CD4-positive, alpha-beta T cell treated with Interleukin-4 for 1 hour (primary cell): ENCODE data around the gene SATB2.

Experiments used
- DNase-seq, 2 donors: peaks; one replicate each; pipeline ENCODE4 v3.0.0-alpha.2; 2020 to 2022

SATB2 gene

DNA sequence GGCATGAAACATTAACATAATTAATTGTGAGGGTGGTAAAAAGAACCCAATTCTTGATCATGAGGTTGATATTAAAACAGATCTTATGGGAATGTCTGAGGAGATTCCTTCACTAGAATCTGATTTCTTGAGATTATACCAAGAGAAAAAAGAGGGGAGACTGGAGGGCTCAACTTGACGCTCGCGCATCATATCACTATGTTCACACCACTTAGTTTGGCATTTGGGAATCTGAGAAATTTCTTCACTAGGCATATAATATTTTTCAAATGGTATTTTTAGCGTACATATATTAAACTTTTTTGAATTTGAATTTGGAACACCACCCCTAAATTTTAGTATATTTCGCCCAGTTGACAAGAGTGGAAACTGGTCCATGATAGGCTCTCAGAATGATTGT is 140.1 kb downstream of the SATB2 start:
- DNase-seq = no peak

DNA sequence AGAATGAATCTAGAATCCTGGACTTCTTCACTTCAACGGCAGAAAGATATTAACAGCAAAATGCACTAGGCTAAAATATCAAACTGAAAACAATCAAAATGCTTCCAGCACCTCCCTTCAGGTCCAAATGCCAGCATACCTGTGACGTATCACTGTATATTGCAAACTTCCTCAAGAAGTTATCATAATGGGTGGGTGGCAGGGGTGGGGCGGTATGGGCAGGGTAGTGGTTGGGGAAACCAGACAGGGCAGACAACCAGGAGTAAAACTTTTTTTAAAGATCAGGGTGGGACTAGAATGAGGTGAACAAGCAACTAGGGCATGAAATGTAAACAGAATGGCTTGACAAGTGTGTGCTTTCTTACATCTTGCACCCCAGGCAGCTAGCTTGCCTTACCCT is 140.9 kb downstream of the SATB2 start:
- DNase-seq = no peak

DNA sequence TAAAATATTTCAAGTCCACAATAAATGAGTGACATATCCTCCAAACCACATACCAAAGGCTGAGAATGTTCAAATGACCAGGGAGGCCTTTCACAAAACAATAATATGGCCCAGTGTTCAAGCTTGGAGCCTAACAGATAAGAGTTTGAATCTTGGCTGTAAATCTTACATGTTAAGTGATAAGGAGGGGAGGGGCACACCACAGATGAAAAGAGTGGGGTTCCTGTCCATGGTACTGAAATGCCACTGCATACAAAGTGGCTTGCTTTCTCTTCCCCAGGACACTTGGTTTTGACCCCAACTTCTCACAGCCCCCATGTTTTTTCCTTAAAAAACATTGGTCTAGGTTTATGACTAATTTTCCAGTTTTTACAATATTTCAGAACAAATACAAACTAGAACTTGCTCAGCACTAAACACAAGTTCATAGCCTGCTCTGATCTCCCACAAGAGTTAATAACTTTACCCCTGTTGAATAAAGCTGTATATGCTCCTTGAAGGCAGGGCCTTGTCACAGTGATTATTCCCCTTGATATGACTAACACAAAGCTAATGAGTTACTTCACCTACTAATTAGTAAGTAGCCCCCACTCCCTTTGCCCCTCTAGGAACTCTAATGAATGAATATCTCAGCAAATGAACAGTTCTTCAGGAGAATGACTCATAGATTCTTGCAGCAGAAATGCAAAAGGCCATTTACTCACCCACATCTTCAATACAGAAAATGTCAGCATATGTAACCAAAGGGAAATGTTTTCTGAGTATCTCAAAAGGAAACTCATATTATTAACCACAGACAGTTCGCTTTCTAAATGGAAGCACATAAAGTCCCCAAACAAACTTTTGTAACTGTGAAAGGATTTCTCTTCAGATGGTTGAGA is 142.2 kb downstream of the SATB2 start:
- DNase-seq = no peak

DNA sequence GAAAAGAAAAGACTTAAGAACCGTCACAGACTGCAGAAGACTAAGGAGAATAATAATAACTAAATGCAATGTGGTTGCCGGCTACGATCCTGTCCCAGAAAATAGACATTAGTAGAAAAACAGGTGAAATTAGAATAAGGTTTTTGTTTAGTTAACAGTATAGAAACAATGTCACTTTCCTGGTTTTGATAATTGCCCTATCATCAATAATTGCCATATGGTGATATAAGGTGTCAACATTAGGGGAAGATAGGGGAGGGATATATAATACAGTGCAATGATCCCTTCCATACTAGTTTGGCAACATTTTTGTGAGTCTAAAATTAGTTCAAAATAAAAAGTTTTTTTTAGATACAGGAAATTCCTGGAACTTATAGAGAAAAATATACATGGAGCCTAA is 144.8 kb downstream of the SATB2 start:
- DNase-seq = no peak

DNA sequence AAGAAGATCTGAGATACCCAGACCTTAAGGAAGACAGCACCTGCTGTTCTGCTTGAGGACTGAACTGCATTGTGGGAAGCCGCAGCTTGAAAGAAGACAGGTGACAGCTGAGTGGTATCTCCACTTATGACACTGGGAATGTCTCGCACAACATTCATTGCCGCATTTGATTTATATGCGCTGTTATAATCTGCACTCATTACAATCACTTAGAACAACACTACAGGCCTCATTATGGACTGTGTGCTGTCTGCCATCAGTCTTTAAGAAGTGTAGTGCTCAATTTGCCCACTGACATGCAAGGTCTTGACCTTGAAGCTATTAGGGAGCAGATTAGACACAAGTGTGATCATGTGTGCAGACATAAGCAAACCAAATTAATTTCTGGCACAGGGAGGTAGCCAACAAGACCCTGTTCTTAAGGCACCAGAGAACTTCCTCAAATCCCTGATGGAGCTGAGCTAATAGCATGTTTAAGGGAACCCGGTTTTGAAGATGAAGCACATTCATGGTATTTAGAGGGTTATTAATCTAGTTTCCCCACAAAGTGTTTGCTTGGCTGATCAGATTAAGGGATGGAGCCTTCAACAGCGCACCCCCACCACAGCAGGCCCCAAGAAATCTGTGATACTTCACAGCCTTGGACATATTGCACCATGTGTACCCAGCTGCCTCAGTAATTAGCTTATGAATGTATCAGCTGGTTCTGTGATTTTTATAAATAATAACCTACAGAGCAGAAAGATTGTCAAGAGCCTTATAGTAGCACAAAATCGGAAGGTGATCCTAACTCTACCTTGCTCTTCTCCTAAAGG is 146.8 kb downstream of the SATB2 start:
- DNase-seq = no peak

- DNase-seq = no peak
These were observed 147.8 kb downstream of the SATB2 start for GRCh38 chr2:199309973-199310372.

GRCh38 chr2:199309411-199309810 is 148.3 kb downstream of the SATB2 start:
- no peak for DNase-seq

DNA sequence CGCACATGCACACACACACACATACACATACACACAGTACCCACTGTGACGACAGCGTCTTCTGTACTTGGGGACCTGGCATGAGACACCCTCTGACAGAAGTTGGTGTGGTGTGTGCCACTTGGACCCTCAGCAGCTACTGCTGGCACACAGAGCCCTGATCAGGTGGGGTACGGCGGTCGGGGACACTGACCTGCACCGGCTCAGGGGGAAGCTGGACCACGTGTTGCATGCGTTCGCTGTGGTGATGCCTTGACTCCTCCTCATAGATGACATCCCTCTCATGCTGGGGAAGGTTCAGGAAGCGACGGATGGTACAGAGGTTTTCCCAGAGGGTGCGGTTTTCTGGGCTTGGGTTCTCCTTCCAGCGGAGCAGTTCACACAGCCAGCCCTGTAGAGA is 149.2 kb downstream of the SATB2 start:
- DNase-seq = no peak

DNA sequence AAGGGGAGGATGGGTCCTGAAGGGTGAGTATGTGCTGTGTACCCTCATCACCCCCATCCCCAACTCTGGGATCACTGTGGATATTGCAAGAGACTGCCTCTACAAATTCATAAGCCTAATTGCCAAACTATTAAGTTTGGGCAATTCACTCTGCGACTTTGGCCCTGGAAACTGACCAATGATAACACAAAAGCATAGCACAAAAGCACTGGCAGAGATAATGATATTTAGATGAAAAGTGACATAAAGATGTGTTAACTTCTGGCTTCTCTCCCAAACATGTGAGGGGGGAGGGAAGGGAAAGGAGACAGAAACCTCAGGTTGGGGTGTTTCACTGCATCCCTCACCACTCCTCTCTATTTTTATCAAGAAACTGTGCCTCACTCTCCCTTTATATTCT is 150.3 kb downstream of the SATB2 start:
- DNase-seq = no peak

DNA sequence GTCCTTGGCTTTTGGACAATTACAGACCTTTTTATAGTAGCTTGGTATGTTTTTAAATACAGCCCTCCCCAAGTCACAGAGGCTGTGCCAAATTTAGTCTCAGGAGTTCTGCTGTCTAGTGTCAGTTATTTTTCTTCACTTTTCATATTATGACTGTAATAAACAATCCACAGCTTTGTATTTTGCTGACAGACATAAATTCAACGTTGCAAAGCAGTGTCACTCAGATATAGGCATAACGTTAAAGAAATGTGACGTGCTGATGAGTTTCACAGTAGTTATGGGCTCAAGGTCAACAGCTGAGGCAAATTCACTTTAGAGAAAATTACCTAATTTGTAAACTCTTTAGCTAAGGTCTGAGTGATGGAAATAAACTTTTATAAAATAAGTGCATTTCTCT is 151.6 kb downstream of the SATB2 start:
- DNase-seq = no peak

DNA sequence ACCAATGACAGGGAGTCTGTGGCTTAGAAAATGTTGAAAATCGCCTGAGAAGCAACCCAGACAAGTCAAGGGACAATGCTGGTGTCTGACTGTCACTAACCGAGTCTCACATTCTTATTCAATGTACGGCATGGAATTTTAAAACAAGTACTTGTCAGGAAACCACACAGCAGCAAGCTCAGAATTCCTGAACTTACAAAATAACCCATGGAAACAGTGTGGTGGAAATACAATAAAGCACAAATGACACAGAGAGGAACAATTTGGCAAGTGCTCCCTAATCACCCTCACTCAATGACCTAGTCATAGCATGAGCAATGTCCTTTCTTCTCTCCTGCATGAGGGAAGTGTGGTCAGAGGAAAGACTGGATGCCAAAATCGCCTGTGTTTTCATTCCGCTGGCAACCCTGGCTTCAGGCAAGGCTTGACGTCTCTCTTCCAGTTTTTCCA is 154.0 kb downstream of the SATB2 start:
- no peak for DNase-seq

- DNase-seq = no peak
These were observed 154.9 kb downstream of the SATB2 start for GRCh38 chr2:199302851-199303250.

DNA sequence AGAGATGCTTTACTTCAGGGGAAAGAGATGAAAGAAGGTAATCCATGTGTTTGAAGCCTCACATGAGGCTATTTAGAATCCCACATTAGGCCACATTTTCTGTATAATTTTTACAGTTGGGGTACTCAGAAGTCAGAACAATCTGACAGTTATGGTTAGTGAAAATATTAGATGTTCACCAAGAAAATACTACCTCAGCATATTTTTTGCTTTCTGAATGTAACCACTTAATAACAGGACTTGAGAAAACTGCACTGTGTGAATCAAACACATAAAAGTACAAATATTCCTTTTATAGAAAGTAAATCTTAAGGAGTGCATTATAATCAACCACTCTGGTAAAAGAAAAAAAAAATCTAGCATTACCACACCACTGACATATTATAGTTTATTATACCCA is 169.3 kb downstream of the SATB2 start:
- DNase-seq = no peak

DNA sequence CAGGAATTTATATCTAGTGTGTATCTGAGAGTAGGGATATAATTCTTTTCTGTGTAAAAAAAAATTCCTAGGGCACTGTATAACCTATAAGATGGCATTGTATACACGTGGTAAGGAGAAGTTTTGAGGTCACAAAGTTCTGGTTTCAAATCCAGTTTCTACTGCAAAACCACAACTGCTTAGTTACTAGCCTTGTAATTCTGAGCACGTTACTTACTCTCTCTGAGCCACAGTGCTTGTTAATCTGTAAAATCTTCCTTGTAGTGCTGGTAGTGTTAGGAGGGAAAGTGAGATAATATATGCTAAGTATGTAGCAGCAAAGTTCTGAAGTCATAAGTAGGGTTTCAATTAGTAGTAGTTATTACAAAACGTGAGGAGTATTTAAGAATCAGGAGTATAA is 175.4 kb downstream of the SATB2 start:
- no peak for DNase-seq

- no peak for DNase-seq
These were observed 178.6 kb downstream of the SATB2 start for GRCh38 chr2:199279146-199279545.

DNA sequence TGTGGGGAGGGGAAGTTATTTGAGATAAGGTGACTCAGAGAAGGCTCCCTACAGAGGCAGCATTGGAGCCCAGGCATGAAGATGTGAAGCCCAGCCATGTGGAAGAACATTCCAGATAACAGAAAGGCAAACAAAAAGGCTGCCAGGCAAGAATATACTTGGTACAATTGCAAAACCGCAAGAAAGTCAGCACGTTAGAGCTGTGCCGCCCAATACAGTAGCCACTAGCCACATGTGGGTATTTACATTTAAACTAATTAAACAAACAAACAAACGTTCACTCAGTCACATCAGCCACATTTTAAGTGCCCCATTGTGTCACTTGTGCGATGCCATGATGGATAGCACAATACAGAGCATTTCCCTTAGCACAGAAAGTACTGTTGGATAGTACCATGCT is 179.6 kb downstream of the SATB2 start:
- DNase-seq = no peak

DNA sequence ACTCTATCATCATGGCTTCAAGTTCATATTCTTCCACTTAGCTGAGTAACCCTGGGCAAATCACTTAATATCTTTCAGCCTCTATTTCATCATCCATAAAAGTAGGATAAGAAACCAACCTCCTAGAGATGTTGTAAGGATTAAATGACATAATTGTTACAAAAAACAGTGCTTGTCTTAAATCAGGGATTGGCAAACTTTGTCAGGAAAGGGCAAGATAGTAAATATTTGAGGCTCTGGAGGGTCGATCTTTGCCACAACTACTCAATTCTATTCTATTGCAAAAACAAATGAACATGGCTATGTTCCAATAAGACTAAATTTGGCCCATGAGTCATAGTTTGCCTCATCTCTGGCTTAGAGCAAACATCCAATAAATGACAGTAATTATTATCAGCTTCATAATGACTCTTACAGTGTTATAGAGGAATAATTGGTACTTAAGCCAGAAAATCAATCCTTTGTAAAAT is 184.7 kb downstream of the SATB2 start:
- DNase-seq = no peak

- DNase-seq = no peak
These were observed 195.8 kb downstream of the SATB2 start for GRCh38 chr2:199261936-199262335.

- no peak for DNase-seq
These were observed 196.5 kb downstream of the SATB2 start for GRCh38 chr2:199261239-199261638.

DNA sequence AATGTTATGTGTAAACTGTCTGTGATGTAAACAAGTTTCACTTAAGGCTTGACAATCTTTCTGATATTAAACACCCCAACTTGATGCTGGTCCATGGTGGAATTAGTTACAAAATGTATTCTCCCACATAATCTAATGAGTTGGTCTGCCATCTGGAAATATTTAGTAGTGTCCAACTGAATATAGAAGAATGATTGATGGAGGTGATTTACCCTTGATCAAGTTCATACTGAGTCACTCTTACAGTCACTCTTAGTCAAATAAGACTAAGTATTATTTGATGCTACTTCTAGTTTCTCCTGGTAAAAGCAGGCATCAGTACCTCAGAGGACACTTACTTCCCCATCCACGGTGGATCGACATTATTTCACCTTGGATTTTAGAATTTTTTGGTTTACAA is 198.1 kb downstream of the SATB2 start:
- DNase-seq = no peak

- DNase-seq = no peak
These were observed 199.4 kb downstream of the SATB2 start for GRCh38 chr2:199258291-199258690.

DNA sequence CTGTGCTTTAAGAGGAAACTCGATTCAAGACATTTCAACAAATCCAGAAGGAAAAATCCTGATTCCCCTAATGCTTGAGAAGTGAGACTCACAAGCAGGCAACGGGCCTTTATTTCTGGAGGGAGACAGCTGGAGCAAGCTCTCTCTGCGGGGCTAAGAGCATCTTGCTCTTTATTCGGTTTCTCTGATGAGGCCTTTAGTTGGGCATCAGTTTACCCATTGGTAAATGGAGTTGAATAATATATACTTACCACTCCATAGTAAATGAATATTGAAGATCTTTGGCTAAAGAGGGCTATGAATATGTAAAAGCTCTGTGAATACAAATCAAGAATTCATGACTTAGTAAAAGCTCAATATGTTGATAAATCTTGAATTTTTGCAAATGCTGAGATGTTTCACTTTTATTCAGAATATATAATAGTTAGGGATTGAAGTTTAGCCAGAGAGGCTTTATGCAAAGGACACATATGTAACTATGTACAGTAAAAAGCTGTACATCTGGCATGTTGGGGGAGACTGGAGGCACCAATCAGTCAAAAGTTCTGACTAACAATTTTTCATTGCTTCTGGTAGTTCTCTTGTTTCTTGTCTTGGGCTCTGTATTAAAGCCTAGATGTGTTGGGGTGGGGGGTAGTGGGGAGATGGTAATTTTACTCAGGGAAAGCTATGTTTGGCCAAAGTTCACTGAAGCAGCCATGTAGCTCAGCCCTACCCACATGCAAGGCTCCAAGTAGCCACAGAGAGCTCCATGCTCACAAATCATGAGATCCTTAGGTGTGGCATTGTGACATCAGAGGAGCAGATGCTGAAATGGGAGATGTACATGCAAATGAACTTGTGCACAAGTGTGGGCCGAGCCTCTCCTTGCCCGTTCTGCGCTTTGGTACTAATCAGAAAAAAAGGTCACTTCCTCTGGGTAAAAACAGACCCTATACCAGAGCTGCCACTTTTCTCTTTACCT is 200.2 kb downstream of the SATB2 start:
- no peak for DNase-seq

DNA sequence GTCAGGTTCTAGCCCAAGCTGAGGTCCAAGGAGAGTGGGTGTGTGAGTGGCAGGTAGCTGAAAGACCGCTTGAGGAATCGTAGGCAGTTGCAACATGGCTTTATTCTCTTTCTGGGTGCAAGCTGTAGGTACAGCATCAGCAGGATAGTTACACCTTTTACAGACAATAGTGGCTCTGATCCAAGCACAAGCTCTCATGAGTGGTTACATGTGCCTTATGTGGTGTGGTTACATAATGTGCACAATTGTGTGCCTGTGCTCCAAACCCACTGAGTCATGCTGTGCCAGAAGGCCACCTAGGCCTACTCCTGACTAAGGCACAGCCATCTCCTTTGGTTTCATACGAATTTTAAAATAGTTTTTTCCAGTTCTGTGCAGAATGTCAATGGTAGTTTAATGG is 227.6 kb downstream of the SATB2 start:
- no peak for DNase-seq
